H1 (cell line): ENCODE data around the gene IL1R1. TPM values are rescaled to one million over a fixed set of nuclear protein-coding genes. Genes with fewer than 3 reads are reported as not detected.

Experiments
- CTCF ChIA-PET: fragments of 300-600 bp; sonication (Branson Sonifier 250); formaldehyde crosslinking; loops from one replicate; lab custom pipeline; 2021; ENCODE audit not compliant: partially characterized antibody; lab: Charles Lee
- POLR2A ChIA-PET: fragments of 300-600 bp; sonication (Branson Sonifier 250); formaldehyde crosslinking; loops from one replicate; lab custom pipeline; 2021; ENCODE audit warnings: inconsistent platforms; ENCODE audit not compliant: partially characterized antibody; lab: Charles Lee
- DNase-seq, 2 experiments: peaks; one replicate each; pipeline versions ENCODE4 v3.0.0 to v3.0.0-alpha.2; 2010 to 2022; ENCODE audit warnings: low spot score in 2 of 2, low read depth in 1 of 2, mixed read lengths in 1 of 2
- FAIRE-seq: peaks from 2 replicates; lab custom pipeline; 2011; peaks lifted over from hg19 to GRCh38; lab: Jason Lieb, UNC
- H2AFZ ChIP-seq: 2 replicates; pipeline ENCODE4 v1.8.1; 2012; ENCODE audit warnings: low read length, inconsistent platforms
- H2AK5ac ChIP-seq: 2 replicates; pipeline ENCODE4 v1.6.1; 2013; ENCODE audit warnings: low read depth, low read length
- H2BK120ac ChIP-seq: replicated peaks from 2 replicates; pipeline ENCODE3; 2013; ENCODE audit warnings: low read depth, low read length, inconsistent platforms
- H2BK12ac ChIP-seq: 2 replicates; pipeline ENCODE4 v1.6.1; 2013; ENCODE audit warnings: low read depth, low read length
- H2BK15ac ChIP-seq: 2 replicates; pipeline ENCODE4 v1.6.1; 2013; ENCODE audit warnings: low read length
- H2BK20ac ChIP-seq: 2 replicates; pipeline ENCODE4 v1.6.1; 2013; ENCODE audit warnings: low read length
- H2BK5ac ChIP-seq: 2 replicates; pipeline ENCODE4 v1.6.1; 2013; ENCODE audit warnings: low read depth, low read length
- H3K14ac ChIP-seq: 2 replicates; pipeline ENCODE4 v1.6.1; 2013; ENCODE audit warnings: inconsistent platforms; ENCODE audit not compliant: insufficient read length
- H3K18ac ChIP-seq: 2 replicates; pipeline ENCODE4 v1.6.1; 2013; ENCODE audit warnings: low read length; ENCODE audit errors: extremely low read depth
- H3K23ac ChIP-seq: 2 replicates; pipeline ENCODE4 v1.6.1; 2013; ENCODE audit warnings: inconsistent platforms; ENCODE audit not compliant: insufficient read length
- H3K23me2 ChIP-seq: 2 replicates; pipeline ENCODE4 v1.6.1; 2013; ENCODE audit warnings: low read depth, low read length
- H3K27ac ChIP-seq: 2 replicates; pipeline ENCODE4 v1.6.1; 2011; ENCODE audit warnings: low read depth, low read length, inconsistent platforms
- H3K27me3 ChIP-seq, 4 experiments: replicated peaks in 1 of 4; 1 replicate in 1 of 4; 2 replicates in 3 of 4; pipeline versions ENCODE4 v1.6.1 to v1.8.1; 2011 to 2013; ENCODE audit warnings: low read length in 3 of 4, mild to moderate bottlenecking in 3 of 4, inconsistent platforms in 2 of 4, mixed read lengths in 2 of 4, moderate library complexity in 1 of 4; ENCODE audit not compliant: control insufficient read depth in 3 of 4, insufficient read depth in 3 of 4; ENCODE audit errors: extremely low read depth in 1 of 4
- H3K36me3 ChIP-seq, 4 experiments: 2 replicates each; pipeline versions ENCODE4 v1.6.1 to v1.8.1; 2011 to 2013; ENCODE audit warnings: mild to moderate bottlenecking in 4 of 4, low read length in 3 of 4, moderate library complexity in 2 of 4, control low read depth in 1 of 4, inconsistent platforms in 1 of 4; ENCODE audit not compliant: insufficient read depth in 4 of 4, control insufficient read depth in 2 of 4
- H3K4ac ChIP-seq: replicated peaks from 2 replicates; pipeline ENCODE3; 2013; ENCODE audit warnings: low read length, low read depth, mixed read lengths, inconsistent platforms; ENCODE audit not compliant: insufficient read length
- H3K4me1 ChIP-seq, 4 experiments: replicated peaks in 1 of 4; 1 replicate in 1 of 4; 2 replicates in 3 of 4; pipeline versions ENCODE4 v1.6.1 to v1.8.1; 2011 to 2013; ENCODE audit warnings: low read length in 3 of 4, inconsistent platforms in 2 of 4, mixed read lengths in 1 of 4; ENCODE audit not compliant: insufficient read depth in 4 of 4, control insufficient read depth in 3 of 4
- H3K4me2 ChIP-seq, 2 experiments: 2 replicates each; pipeline versions ENCODE4 v1.6.1 to v1.8.1; 2011 to 2013; ENCODE audit warnings: low read depth in 2 of 2, low read length in 2 of 2, control low read depth in 1 of 2, inconsistent platforms in 1 of 2, mild to moderate bottlenecking in 1 of 2; ENCODE audit not compliant: insufficient read depth in 1 of 2
- H3K4me3 ChIP-seq, 4 experiments: fragments of 200-600, 300-600 bp in 1 of 4; sonication (generic), shearing (Covaris generic), sonication (Bioruptor Twin) in 1 of 4; 2 replicates each; pipeline versions ENCODE4 v1.5.1 to v1.8.1; 2011 to 2016; ENCODE audit warnings: low read length in 4 of 4, low read depth in 3 of 4, control low read depth in 2 of 4, inconsistent platforms in 2 of 4, mild to moderate bottlenecking in 2 of 4, mixed read lengths in 1 of 4, moderate library complexity in 1 of 4; ENCODE audit not compliant: insufficient read depth in 2 of 4; ENCODE audit errors: extremely low read depth in 1 of 4
- H3K56ac ChIP-seq: replicated peaks from 2 replicates; pipeline ENCODE3; 2013; ENCODE audit warnings: low read depth, mild to moderate bottlenecking, mixed read lengths, low read length, inconsistent platforms; ENCODE audit not compliant: insufficient read length
- H3K79me1 ChIP-seq: 2 replicates; pipeline ENCODE4 v1.6.1; 2013; ENCODE audit warnings: low read depth, low read length, control low read depth
- H3K79me2 ChIP-seq, 2 experiments: 2 replicates each; pipeline versions ENCODE4 v1.6.1 to v1.8.1; 2012 to 2013; ENCODE audit warnings: low read length in 2 of 2, mild to moderate bottlenecking in 2 of 2, inconsistent platforms in 1 of 2; ENCODE audit not compliant: insufficient read depth in 2 of 2, control insufficient read depth in 1 of 2
- H3K9ac ChIP-seq, 4 experiments: replicated peaks in 1 of 4; 1 replicate in 1 of 4; 2 replicates in 3 of 4; pipeline versions ENCODE4 v1.6.1 to v1.8.1; 2011 to 2013; ENCODE audit warnings: low read depth in 3 of 4, low read length in 3 of 4, control low read depth in 2 of 4, mild to moderate bottlenecking in 2 of 4, moderate library complexity in 2 of 4, inconsistent platforms in 1 of 4; ENCODE audit errors: extremely low read depth in 1 of 4
- H3K9me3 ChIP-seq, 2 experiments: 2 replicates each; pipeline versions ENCODE4 v1.6.1 to v1.8.1; 2012 to 2013; ENCODE audit warnings: mild to moderate bottlenecking in 2 of 2, moderate library complexity in 2 of 2, control low read depth in 1 of 2, inconsistent platforms in 1 of 2, low read depth in 1 of 2, low read length in 1 of 2, mixed read lengths in 1 of 2; ENCODE audit not compliant: insufficient read depth in 2 of 2
- H4K20me1 ChIP-seq, 2 experiments: replicated peaks in 1 of 2; 2 replicates each; pipeline versions ENCODE3 to v1.8.1; 2011 to 2013; ENCODE audit warnings: inconsistent platforms in 2 of 2, low read length in 2 of 2, mild to moderate bottlenecking in 1 of 2; ENCODE audit not compliant: insufficient read depth in 2 of 2, control insufficient read depth in 1 of 2
- H4K5ac ChIP-seq: 2 replicates; pipeline ENCODE4 v1.6.1; 2013; ENCODE audit warnings: low read length, low read depth, mixed read lengths, inconsistent platforms; ENCODE audit not compliant: insufficient read length
- H4K8ac ChIP-seq: 2 replicates; pipeline ENCODE4 v1.8.0; 2013; ENCODE audit warnings: mild to moderate bottlenecking, moderate library complexity, low read length, inconsistent platforms; ENCODE audit not compliant: insufficient read depth; ENCODE audit errors: extremely low read depth
- H4K91ac ChIP-seq: replicated peaks from 2 replicates; pipeline ENCODE3; 2013; ENCODE audit warnings: low read length, mixed read lengths, inconsistent platforms; ENCODE audit not compliant: insufficient read length
- CHD2 ChIP-seq: IDR thresholded peaks from 2 replicates; pipeline ENCODE4 v1.6.1; 2012; ENCODE audit warnings: low read length, improper control_type of control experiment
- KDM4A ChIP-seq: IDR thresholded peaks from one replicate; pipeline ENCODE4 v1.7.1; 2012; ENCODE audit warnings: low read depth, mild to moderate bottlenecking, moderate library complexity, low read length, inconsistent platforms; ENCODE audit not compliant: severe bottlenecking
- MAFK ChIP-seq: IDR thresholded peaks from 2 replicates; pipeline ENCODE4 v1.6.1; 2012; ENCODE audit warnings: low read depth, mild to moderate bottlenecking, improper control_type of control experiment, low read length
- PHF8 ChIP-seq: fragments of 200-600 bp; sonication (generic); conservative IDR thresholded peaks from 2 replicates; pipeline ENCODE4 v1.7.1; 2012; ENCODE audit warnings: low read depth, mild to moderate bottlenecking, inconsistent platforms, low read length, moderate library complexity
- SP2 ChIP-seq: IDR thresholded peaks from 2 replicates; pipeline ENCODE4 v1.6.1; 2012; ENCODE audit warnings: mild to moderate bottlenecking, low read length, inconsistent platforms
- TBP ChIP-seq: IDR thresholded peaks from 2 replicates; pipeline ENCODE4 v1.6.1; 2011; ENCODE audit warnings: low read depth, low read length, improper control_type of control experiment
- WGBS, 2 experiments: shearing (Covaris generic) in 1 of 2; methylation state at CpG; one replicate each; pipeline versions ENCODE4 v1.1.6 to v1.1.7; 2013 to 2015; ENCODE audit warnings: low lambda C conversion rate in 2 of 2, mixed read lengths in 2 of 2, inconsistent platforms in 1 of 2, low coverage in 1 of 2, missing lambda C conversion rate in 1 of 2; ENCODE audit not compliant: insufficient replicate concordance in 2 of 2, insufficient coverage in 1 of 2, insufficient read length in 1 of 2; ENCODE audit errors: extremely low coverage in 1 of 2, missing lambda C conversion rate in 1 of 2; 5-methylcytosine and 5-hydroxymethylcytosine counted together
- polyA plus RNA-seq, 7 experiments: library from polyadenylated mRNA; depleted of rRNA in 3 of 7; stranded (reverse) in 5 of 7; unstranded in 2 of 7; fragments of >200 nt in 5 of 7; fragments of 200-250 nt in 2 of 7; gene quantifications; 1 replicate in 5 of 7; 2 replicates in 1 of 7; 4 replicates in 1 of 7; pipeline versions ENCODE4 v1.2.1 to v1.2.3, GENCODE V29; 2011 to 2013; ENCODE audit warnings: missing spikeins in 2 of 7, mixed read lengths in 2 of 7
- total RNA-seq: library from RNA; stranded (reverse); fragmentation: NEBNext Ultra II Directional; extraction: Animal tissue kit (Norgen Biotek cat#: 25700); gene quantifications from 2 replicates; pipeline ENCODE4 v1.2.1, GENCODE V29; 2021

The IL1R1 gene
- total and polyA plus RNA-seq, 2 of the 8 experiments (the other 6 are each of a cell fraction or from before 2014, with no cell fraction given), result 0.34 to 0.47 TPM

GRCh38 chr2:102103992-102104871 is 38.3 kb upstream of the IL1R1 start:
- WGBS, 2 experiments, result 90% methylated on average over 15 of the region's 15 CpGs; no CpG with 5 or more reads in 1 of the 2 experiments
- Histone ChIP-seq H3K27me3 (no peaks in the 10 kb centered on the region), H3K9me3 (peaks cover 0 to 5% of the 10 kb centered on the region in 2 experiments; a peak in 1 of 4 replicates), H3K27ac (no peak overlapping the region), H3K56ac (no peak overlapping the region), H2BK15ac (0 out of 2 replicates have a peak overlapping the region, but pooled peaks have one; percentile 61), H3K79me1 (no peaks in the 10 kb centered on the region), H3K4me2 (no peak overlapping the region), H3K79me2 (no peaks in the 10 kb centered on the region), H3K18ac (no peak overlapping the region), H4K20me1 (no peaks in the 10 kb centered on the region), H3K4ac (no peak overlapping the region), H3K36me3 (no peaks in the 10 kb centered on the region), H4K91ac (no peak overlapping the region), H3K9ac (no peak overlapping the region), H3K23ac (no peak overlapping the region), H2AFZ (peak overlapping the region; percentile 94; the same call in 1 of the 2 replicates), H3K4me1 (no peaks in the 10 kb centered on the region), H3K14ac (no peak overlapping the region), H3K23me2 (no peaks in the 10 kb centered on the region), H4K8ac (no peak overlapping the region), H2AK5ac (no peak overlapping the region), H2BK12ac (no peak overlapping the region), H2BK5ac (no peak overlapping the region), H2BK20ac (no peak overlapping the region), H2BK120ac (no peak overlapping the region), H4K5ac (no peak overlapping the region), H3K4me3 (no peak overlapping the region)
- CTCF ChIA-PET, result interaction anchor here (0.8 to 1.4 kb wide), 6 partner anchors 12 to 339 kb away, joined by 3 read pairs; no protein-coding TSS in a partner anchor
- TF ChIP-seq TBP (no peak), SP2 (no peak), MAFK (no peak), PHF8 (no peak), CHD2 (no peak), KDM4A (no peak)
- POLR2A ChIA-PET, result no interaction called here
- FAIRE-seq, result no peak
- no peak for DNase-seq
